Right renal pelvis (tissue), 4 donors: ENCODE data around the gene SLC13A1. TPM values are rescaled to one million over a fixed set of nuclear protein-coding genes. Genes with fewer than 3 reads are reported as not detected.

Source experiments
- polyA plus RNA-seq, 4 donors: library from polyadenylated mRNA; unstranded; fragments of 120-200 nt; gene quantifications; one replicate each; pipeline ENCODE4 v1.2.1, GENCODE V29; 2013; ENCODE audit not compliant: insufficient read length in 4 of 4

Gene SLC13A1
- polyA plus RNA-seq, 4 donors: 17.3 to 29.7 (median 20.8) TPM

Other genes starting within 250 kb of the SLC13A1 start
- gene TAS2R16, start 204.3 kb downstream of the SLC13A1 start, polyA plus RNA-seq: not detected